ENCODE measurements around the gene COG5. TPM values are rescaled to one million over a fixed set of nuclear protein-coding genes. Genes with fewer than 3 reads are reported as not detected.
"Not testable (repeated sequence)": the region's sequence is repeated elsewhere in the genome, so short reads cannot be mapped to it uniquely, and the experiment has no call there.

Gene COG5
- total RNA-seq, 2 experiments from 2014 or later, result 29.2 to 30.7 TPM

GRCh38 chr7:107155726-107156125, 408.0 kb downstream of the COG5 start:
- H3K27me3 Mint-ChIP-seq; H3K4me1 Mint-ChIP-seq; DNase-seq; H3K9me3 Mint-ChIP-seq; POLR2A ChIA-PET; H3K36me3 Mint-ChIP-seq (ENCODE audit: low read depth); H3K4me3 Mint-ChIP-seq; CTCF ChIA-PET; H3K27ac Mint-ChIP-seq: not testable (repeated sequence)

DNA sequence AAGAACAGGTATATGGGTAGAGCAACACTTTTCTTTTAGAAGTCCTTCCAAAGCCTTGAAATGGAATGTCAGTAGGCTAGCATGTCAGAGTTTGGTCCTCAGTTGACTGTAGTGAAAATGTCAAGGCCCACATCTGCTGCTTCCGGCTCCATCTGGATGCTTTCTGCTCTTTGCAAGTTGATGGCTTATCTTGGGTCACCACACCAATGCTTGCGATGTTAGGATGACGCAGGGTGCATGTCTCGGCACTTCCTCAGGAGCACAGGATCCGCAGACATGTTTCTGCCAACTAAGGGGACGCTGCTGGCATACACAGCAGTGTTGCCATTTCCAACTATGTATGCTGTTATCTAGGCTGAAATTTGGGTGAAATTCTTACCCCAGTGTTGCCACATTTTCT, 408.9 kb downstream of the COG5 start:
- Mint-ChIP-seq H3K27me3 (peaks cover 2% of the 10 kb centered on the region), H3K36me3 (ENCODE audit: low read depth) (no peaks in the 10 kb centered on the region), H3K27ac (no peak overlapping the region), H3K4me3 (no peak overlapping the region), H3K4me1 (no peaks in the 10 kb centered on the region), H3K9me3 (no peaks in the 10 kb centered on the region)
- CTCF ChIA-PET, result no interaction called here
- DNase-seq, result no peak
- POLR2A ChIA-PET, result no interaction called here

- Mint-ChIP-seq H3K9me3 (no peaks in the 10 kb centered on the region), H3K27ac (no peak overlapping the region), H3K27me3 (no peaks in the 10 kb centered on the region), H3K4me1 (peaks cover 5% of the 10 kb centered on the region), H3K36me3 (ENCODE audit: low read depth) (no peaks in the 10 kb centered on the region), H3K4me3 (no peak overlapping the region)
- CTCF ChIA-PET, result interaction anchor here (0.7 to 1.2 kb wide), 2 partner anchors 14 to 416 kb away, joined by 3 read pairs; no protein-coding TSS in a partner anchor
- DNase-seq, result no peak
- POLR2A ChIA-PET, result no interaction called here
Measured at GRCh38 chr7:107152011-107152410, 411.7 kb downstream of the COG5 start.

Other genes starting within 250 kb of the COG5 start
- not detected for gene GPR22, start 93.9 kb downstream of the COG5 start, total RNA-seq
- 1 to 10 TPM; 7.9 to 9.9 TPM for gene DUS4L, start 51 bp upstream of the COG5 start, total RNA-seq
- gene BCAP29, start 16.3 kb upstream of the COG5 start, total RNA-seq, result 10 to 100 TPM; 29.9 to 37.4 TPM
- 1 to 10 TPM; 1.3 to 2.0 TPM for gene SLC26A4, start 96.9 kb upstream of the COG5 start, total RNA-seq
- gene CBLL1, start 180.2 kb upstream of the COG5 start, total RNA-seq, result 10 to 100 TPM; 45.7 to 59.7 TPM
- gene SLC26A3, start 239.3 kb upstream of the COG5 start, total RNA-seq, result not detected